HepG2 (cell line): ENCODE results near the gene PTPRF. TPM values are rescaled to one million over a fixed set of nuclear protein-coding genes. Genes with fewer than 3 reads are reported as not detected.
A peak's percentile ranks its signal among the peaks of the same experiment; 100 is the strongest.

Source experiments
- ASH2L ChIP-seq: fragments of 300-600, 200-600 bp; sonication (generic); IDR thresholded peaks from 2 replicates; pipeline ENCODE4 v1.7.0; 2017; ENCODE audit warnings: low read depth, mild to moderate bottlenecking, moderate library complexity, mixed read lengths, low read length; ENCODE audit not compliant: insufficient read length
- CBFB ChIP-seq: sonication (generic); formaldehyde crosslinking; IDR thresholded peaks from 2 replicates; pipeline ENCODE4 v1.4.0; 2020; ENCODE audit warnings: missing genetic modification reagents
- CCDC6 ChIP-seq: sonication (generic); formaldehyde crosslinking; IDR thresholded peaks from 2 replicates; pipeline ENCODE4 v1.8.1; 2022; ENCODE audit warnings: mild to moderate bottlenecking, missing genetic modification reagents, moderate library complexity
- CENPBD1 ChIP-seq: sonication (generic); formaldehyde crosslinking; IDR thresholded peaks from 2 replicates; pipeline ENCODE4 v1.8.0; 2022; ENCODE audit warnings: missing genetic modification reagents, low read depth, mild to moderate bottlenecking, borderline replicate concordance
- CSRNP2 ChIP-seq: sonication (generic); formaldehyde crosslinking; conservative IDR thresholded peaks from 2 replicates; pipeline ENCODE4 v1.8.0; 2022; ENCODE audit warnings: low read depth, missing genetic modification reagents
- EHMT2 ChIP-seq: fragments of 200-600 bp; sonication (generic); IDR thresholded peaks from 2 replicates; pipeline ENCODE4 v1.7.0; 2017; ENCODE audit warnings: antibody characterized with exemption, low read depth, low read length, borderline replicate concordance
- ESRRA ChIP-seq: sonication (generic); formaldehyde crosslinking; IDR thresholded peaks from 2 replicates; pipeline ENCODE4 v1.5.1; 2020; ENCODE audit warnings: mild to moderate bottlenecking, low read depth, missing genetic modification reagents
- KLF9 ChIP-seq: IDR thresholded peaks from 2 replicates; pipeline ENCODE4 v1.6.1; 2016; ENCODE audit warnings: low read depth
- MXD3 ChIP-seq: IDR thresholded peaks from 2 replicates; pipeline ENCODE4 v1.6.1; 2016; ENCODE audit warnings: mild to moderate bottlenecking, missing biosample characterization, missing genetic modification reagents
- NFYB ChIP-seq: sonication (generic); formaldehyde crosslinking; IDR thresholded peaks from 2 replicates; pipeline ENCODE4 v1.4.0; 2020; ENCODE audit warnings: missing genetic modification reagents
- RARA ChIP-seq: IDR thresholded peaks from 2 replicates; pipeline ENCODE4 v1.6.1; 2016; ENCODE audit warnings: missing genetic modification reagents, missing compliant biosample characterization
- RCOR2 ChIP-seq: IDR thresholded peaks from 2 replicates; pipeline ENCODE4 v1.6.1; 2016; ENCODE audit warnings: missing biosample characterization, missing genetic modification reagents
- RFX3 ChIP-seq: IDR thresholded peaks from 2 replicates; pipeline ENCODE4 v1.6.1; 2016; ENCODE audit warnings: missing biosample characterization, missing genetic modification reagents
- SSRP1 ChIP-seq: IDR thresholded peaks from 2 replicates; pipeline ENCODE4 v1.6.1; 2016; ENCODE audit warnings: control low read depth
- TBP ChIP-seq: sonication (generic); formaldehyde crosslinking; IDR thresholded peaks from 2 replicates; pipeline ENCODE4 v1.5.0; 2020; ENCODE audit warnings: missing genetic modification reagents
- TFE3 ChIP-seq: IDR thresholded peaks from 2 replicates; pipeline ENCODE4 v1.6.1; 2016
- TGIF2 ChIP-seq: IDR thresholded peaks from 2 replicates; pipeline ENCODE4 v1.6.1; 2016; ENCODE audit warnings: control low read depth, missing compliant biosample characterization
- ZNF326 ChIP-seq: sonication (generic); formaldehyde crosslinking; IDR thresholded peaks from 2 replicates; pipeline ENCODE4 v1.4.0; 2020; ENCODE audit warnings: missing genetic modification reagents, borderline replicate concordance
- ZNF430 ChIP-seq: sonication (generic); formaldehyde crosslinking; IDR thresholded peaks from 2 replicates; pipeline ENCODE4 v1.9.0; 2021; ENCODE audit warnings: mild to moderate bottlenecking, missing genetic modification reagents
- ZNF503 ChIP-seq: sonication (generic); formaldehyde crosslinking; IDR thresholded peaks from 2 replicates; pipeline ENCODE4 v1.4.0; 2020; ENCODE audit warnings: missing genetic modification reagents
- ZNF746 ChIP-seq: sonication (generic); formaldehyde crosslinking; IDR thresholded peaks from 2 replicates; pipeline ENCODE4 v1.8.0; 2022; ENCODE audit warnings: mild to moderate bottlenecking, missing genetic modification reagents
- ZSCAN31 ChIP-seq: sonication (generic); formaldehyde crosslinking; IDR thresholded peaks from 2 replicates; pipeline ENCODE4 v1.5.0; 2020; ENCODE audit warnings: low read depth, mild to moderate bottlenecking, missing genetic modification reagents
- polyA plus RNA-seq, 8 experiments: library from polyadenylated mRNA; depleted of rRNA in 3 of 8; stranded (reverse) in 7 of 8; unstranded in 1 of 8; fragments of >200 nt; fragmentation: Illumina TruSeq in 4 of 8; extraction: Trizol in 4 of 8; gene quantifications; 2 replicates each; pipeline versions ENCODE4 v1.2.1 to v1.2.3, GENCODE V29; 2011 to 2016; ENCODE audit warnings: low read depth in 4 of 8, missing spikeins in 1 of 8, mixed read lengths in 1 of 8; ENCODE audit not compliant: insufficient read depth in 1 of 8
- total RNA-seq, 5 experiments: library from RNA; depleted of rRNA; stranded (reverse); fragments of >200 nt; fragmentation: Illumina TruSeq; extraction: Trizol; gene quantifications; 2 replicates each; pipeline ENCODE4 v1.2.3, GENCODE V29; 2016; ENCODE audit warnings: low read depth in 1 of 5

PTPRF gene
- total and polyA plus RNA-seq, 2 of the 13 experiments (the other 11 are each of a cell fraction or from before 2014, with no cell fraction given) = 55.9 to 167 TPM

GRCh38 chr1:43545695-43546387 is 15.2 kb downstream of the PTPRF start (continued):
- TF ChIP-seq CENPBD1 (CRISPR knock-in tag) = no peak
- TF ChIP-seq CSRNP2 (CRISPR knock-in tag) = no peak
- TF ChIP-seq RCOR2 (CRISPR knock-in tag) = 0 out of 2 replicates have a peak, but pooled peaks have one; percentile 30
- peak; percentile 77; the same call in 1 of the 2 replicates for TF ChIP-seq ESRRA (CRISPR knock-in tag)
- peak; percentile 93 for TF ChIP-seq ASH2L
- no peak for TF ChIP-seq ZNF326
- TF ChIP-seq EHMT2 = no peak
- peak; percentile 64; the same call in 1 of the 2 replicates for TF ChIP-seq CCDC6 (CRISPR knock-in tag)
- TF ChIP-seq TFE3 = peak; percentile 43; the same call in 1 of the 2 replicates
- TF ChIP-seq CBFB (CRISPR knock-in tag) = 0 out of 2 replicates have a peak, but pooled peaks have one; percentile 32
- TF ChIP-seq RARA (CRISPR knock-in tag) = peak; percentile 98
- no peak for TF ChIP-seq SSRP1 (CRISPR knock-in tag)
- TF ChIP-seq TGIF2 (CRISPR knock-in tag) = no peak; the same call in 1 of the 2 replicates
- TF ChIP-seq RFX3 (CRISPR knock-in tag) = peak; percentile 97
- peak; percentile 30; the same call in 1 of the 2 replicates for TF ChIP-seq ZNF430 (CRISPR knock-in tag)
- no peak for TF ChIP-seq TBP (CRISPR knock-in tag)
- no peak; the same call in none of the 2 replicates for TF ChIP-seq ZSCAN31 (CRISPR knock-in tag)
- no peak for TF ChIP-seq KLF9
- no peak for TF ChIP-seq MXD3 (CRISPR knock-in tag)
- TF ChIP-seq ZNF746 (CRISPR knock-in tag) = peak; percentile 94
- TF ChIP-seq ZNF503 (CRISPR knock-in tag) = peak; percentile 28; the same call in 1 of the 2 replicates
- peak; percentile 76 for TF ChIP-seq NFYB
